Measurements from ENCODE around the gene FAM117B.

The FAM117B gene

DNA sequence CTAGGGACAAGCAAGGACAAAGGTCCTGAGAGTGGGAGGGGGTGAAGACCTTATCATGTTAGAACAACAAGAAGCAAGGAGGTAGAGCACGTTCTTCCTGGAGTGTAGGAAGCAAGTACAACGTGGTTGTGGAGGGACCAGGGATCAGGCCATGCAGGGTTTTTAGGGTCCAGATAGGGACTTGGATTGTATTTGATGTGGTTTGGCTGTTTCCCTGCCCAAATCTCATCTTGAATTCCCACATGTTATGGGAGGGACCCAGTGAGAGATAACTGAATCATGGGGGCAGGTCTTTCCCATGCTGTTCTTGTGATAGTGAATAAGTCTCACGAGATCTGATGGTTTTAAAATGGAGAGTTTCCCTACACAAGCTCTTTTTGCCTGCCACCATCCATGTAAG, 183.6 kb downstream of the FAM117B start:
- no peak for DNase-seq

Data from DMS153 (cell line).